Stimulated activated CD8-positive, alpha-beta memory T cell treated with anti-CD3 and anti-CD28 coated beads, Interleukin-4, amount 100 ng/mL, for 24 hours (primary cell): ENCODE data around the gene SLC12A4.
"Not testable (repeated sequence)": the region's sequence is repeated elsewhere in the genome, so short reads cannot be mapped to it uniquely, and the experiment has no call there.

Experiments used
- DNase-seq: peaks from one replicate; pipeline ENCODE4 v3.0.0-alpha.2; 2020; ENCODE audit warnings: low read depth

SLC12A4 gene

GRCh38 chr16:67987460-67988160 is 19.2 kb upstream of the SLC12A4 start:
- DNase-seq = no peak

- no peak for DNase-seq
Observed at GRCh38 chr16:67986949-67987348, 18.5 kb upstream of the SLC12A4 start.

GRCh38 chr16:67982011-67982696 is 13.7 kb upstream of the SLC12A4 start:
- DNase-seq = no peak

- no peak for DNase-seq
Observed at GRCh38 chr16:67979955-67980678, 11.7 kb upstream of the SLC12A4 start, which contains the start of gene DPEP3. TSS of gene DPEP3 (minus strand) at chr16:67980499. CDS start at chr16:67980380, 119 bp downstream.

- DNase-seq = no peak
Observed at GRCh38 chr16:67977469-67978227, 9.2 kb upstream of the SLC12A4 start.

GRCh38 chr16:67977005-67977404 is 8.6 kb upstream of the SLC12A4 start:
- DNase-seq = no peak

GRCh38 chr16:67976205-67976604 is 7.8 kb upstream of the SLC12A4 start:
- DNase-seq = no peak

GRCh38 chr16:67975321-67976105 is 7.1 kb upstream of the SLC12A4 start:
- no peak for DNase-seq

- DNase-seq = not testable (repeated sequence)
Observed at GRCh38 chr16:67972285-67972684, 3.8 kb upstream of the SLC12A4 start.

- no peak for DNase-seq
Observed at GRCh38 chr16:67971111-67971510, 2.7 kb upstream of the SLC12A4 start.

GRCh38 chr16:67969254-67970039 is 1.0 kb upstream of the SLC12A4 start:
- DNase-seq = no peak

- peak; percentile 24 for DNase-seq
Observed at GRCh38 chr16:67967958-67968399, 458 bp downstream of the SLC12A4 start.

GRCh38 chr16:67967183-67967957 is 1.1 kb downstream of the SLC12A4 start:
- no peak for DNase-seq

- DNase-seq = no peak
Observed at GRCh38 chr16:67966549-67967182, 1.8 kb downstream of the SLC12A4 start.

- no peak for DNase-seq
Observed at GRCh38 chr16:67965668-67966548, 2.5 kb downstream of the SLC12A4 start.

GRCh38 chr16:67964477-67965131 is 3.8 kb downstream of the SLC12A4 start:
- DNase-seq = no peak

- no peak for DNase-seq
Observed at GRCh38 chr16:67963662-67964321, 4.6 kb downstream of the SLC12A4 start.
